OCI-LY1 (cell line): ENCODE measurements around the gene APOC4.
A peak's percentile ranks its signal among the peaks of the same experiment; 100 is the strongest.

Source experiments
- H2AFZ ChIP-seq: fragments of 200-600 bp; sonication (generic), shearing (Covaris generic); 2 replicates; pipeline ENCODE4 v1.6.0; 2014; ENCODE audit warnings: antibody characterized with exemption, mild to moderate bottlenecking, low read length
- H3F3A ChIP-seq: fragments of 200-600 bp; sonication (generic), shearing (Covaris generic); 2 replicates; pipeline ENCODE4 v1.6.0; 2014; ENCODE audit warnings: mild to moderate bottlenecking, antibody characterized with exemption, low read length, moderate library complexity; ENCODE audit not compliant: insufficient read depth
- H3K27ac ChIP-seq: fragments of 200-600 bp; sonication (generic); 2 replicates; pipeline ENCODE4 v1.5.1; 2014; ENCODE audit warnings: low read length, mixed run types, mild to moderate bottlenecking, low read depth; ENCODE audit not compliant: poor library complexity, severe bottlenecking
- H3K27me3 ChIP-seq: fragments of 200-600 bp; sonication (generic); 2 replicates; pipeline ENCODE4 v1.6.0; 2014; ENCODE audit warnings: antibody characterized with exemption, mild to moderate bottlenecking, low read length, moderate library complexity; ENCODE audit not compliant: insufficient read depth
- H3K36me3 ChIP-seq: fragments of 200-600 bp; sonication (generic); 2 replicates; pipeline ENCODE4 v1.6.1; 2014; ENCODE audit warnings: mild to moderate bottlenecking, antibody characterized with exemption, low read length, moderate library complexity, mixed read lengths; ENCODE audit not compliant: insufficient read depth
- H3K4me1 ChIP-seq: fragments of 200-600 bp; sonication (generic); 2 replicates; pipeline ENCODE4 v1.5.1; 2014; ENCODE audit warnings: mild to moderate bottlenecking, low read length, moderate library complexity; ENCODE audit not compliant: insufficient read depth, severe bottlenecking
- H3K4me2 ChIP-seq: fragments of 200-600 bp; sonication (generic), shearing (Covaris generic); 2 replicates; pipeline ENCODE4 v1.6.1; 2014; ENCODE audit warnings: low read length
- H3K4me3 ChIP-seq: fragments of 200-600 bp; sonication (generic); 2 replicates; pipeline ENCODE4 v1.5.1; 2014; ENCODE audit warnings: low read length, low read depth, mild to moderate bottlenecking, mixed read lengths; ENCODE audit not compliant: poor library complexity, severe bottlenecking
- H3K79me2 ChIP-seq: fragments of 200-600 bp; shearing (Covaris generic); 2 replicates; pipeline ENCODE4 v1.6.1; 2016; ENCODE audit warnings: mixed run types, low read length, mixed read lengths; ENCODE audit not compliant: insufficient read depth
- H3K9ac ChIP-seq: fragments of 200-600 bp; sonication (generic), shearing (Covaris generic); 2 replicates; pipeline ENCODE4 v1.6.1; 2014; ENCODE audit warnings: mild to moderate bottlenecking, low read length, mixed read lengths
- H3K9me2 ChIP-seq: fragments of 200-600 bp; sonication (generic), shearing (Covaris generic); 2 replicates; pipeline ENCODE4 v1.6.1; 2014; ENCODE audit warnings: low read depth, mild to moderate bottlenecking, low read length, mixed read lengths
- H3K9me3 ChIP-seq: fragments of 200-600 bp; shearing (Covaris generic); 2 replicates; pipeline ENCODE4 v1.6.1; 2014; ENCODE audit warnings: low read length, mixed read lengths
- H4K20me1 ChIP-seq: fragments of 200-600 bp; sonication (generic), shearing (Covaris generic); 2 replicates; pipeline ENCODE4 v1.6.0; 2016; ENCODE audit warnings: mild to moderate bottlenecking, low read length; ENCODE audit not compliant: insufficient read depth
- EZH2 ChIP-seq: fragments of 200-600 bp; sonication (generic), shearing (Covaris generic); IDR thresholded peaks from 2 replicates; pipeline ENCODE4 v1.8.0; 2017; ENCODE audit warnings: borderline replicate concordance, mixed run types, mild to moderate bottlenecking, antibody characterized with exemption, low read length, moderate library complexity, mixed read lengths
- TF ChIP-seq, protein P1 (sequence below): fragments of 200-600 bp; sonication (generic), shearing (Covaris generic); IDR thresholded peaks from 2 replicates; pipeline ENCODE4 v1.5.1; 2017; ENCODE audit warnings: mild to moderate bottlenecking, antibody characterized with exemption, low read length, moderate library complexity, mixed read lengths

Gene APOC4

DNA sequence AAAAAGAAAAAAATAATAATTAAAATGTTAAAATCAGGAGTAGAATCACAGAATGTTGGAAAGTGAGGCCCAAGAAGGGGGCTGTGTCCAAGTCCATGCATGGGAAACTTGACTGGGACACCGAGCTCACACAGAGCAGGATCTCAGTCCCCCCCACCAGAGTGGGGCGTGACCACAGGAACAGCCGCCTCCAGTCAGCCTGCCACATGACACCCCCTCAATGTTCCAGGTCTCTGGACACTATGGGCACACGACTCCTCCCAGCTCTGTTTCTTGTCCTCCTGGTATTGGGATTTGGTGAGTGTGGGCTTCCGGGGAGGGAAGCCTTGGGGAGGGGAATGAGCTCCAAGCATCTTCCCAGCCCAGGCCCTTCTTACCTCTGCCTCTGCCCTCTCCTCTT, 6.2 kb downstream of the APOC4 start:
- no peak overlapping the region for H3K4me2 ChIP-seq
- H3K9ac ChIP-seq: no peak overlapping the region
- no peaks in the 10 kb centered on the region for H3K9me3 ChIP-seq
- H4K20me1 ChIP-seq: no peaks in the 10 kb centered on the region
- H3K4me1 ChIP-seq: peaks cover 59% of the 10 kb centered on the region
- H3K27ac ChIP-seq: peak overlapping the region; percentile 2
- H3F3A ChIP-seq: peaks cover 4% of the 10 kb centered on the region; the same call in 1 of the 2 replicates
- H2AFZ ChIP-seq: no peak overlapping the region
- TF ChIP-seq, protein P1, sequence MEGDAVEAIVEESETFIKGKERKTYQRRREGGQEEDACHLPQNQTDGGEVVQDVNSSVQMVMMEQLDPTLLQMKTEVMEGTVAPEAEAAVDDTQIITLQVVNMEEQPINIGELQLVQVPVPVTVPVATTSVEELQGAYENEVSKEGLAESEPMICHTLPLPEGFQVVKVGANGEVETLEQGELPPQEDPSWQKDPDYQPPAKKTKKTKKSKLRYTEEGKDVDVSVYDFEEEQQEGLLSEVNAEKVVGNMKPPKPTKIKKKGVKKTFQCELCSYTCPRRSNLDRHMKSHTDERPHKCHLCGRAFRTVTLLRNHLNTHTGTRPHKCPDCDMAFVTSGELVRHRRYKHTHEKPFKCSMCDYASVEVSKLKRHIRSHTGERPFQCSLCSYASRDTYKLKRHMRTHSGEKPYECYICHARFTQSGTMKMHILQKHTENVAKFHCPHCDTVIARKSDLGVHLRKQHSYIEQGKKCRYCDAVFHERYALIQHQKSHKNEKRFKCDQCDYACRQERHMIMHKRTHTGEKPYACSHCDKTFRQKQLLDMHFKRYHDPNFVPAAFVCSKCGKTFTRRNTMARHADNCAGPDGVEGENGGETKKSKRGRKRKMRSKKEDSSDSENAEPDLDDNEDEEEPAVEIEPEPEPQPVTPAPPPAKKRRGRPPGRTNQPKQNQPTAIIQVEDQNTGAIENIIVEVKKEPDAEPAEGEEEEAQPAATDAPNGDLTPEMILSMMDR: no peak
- TF ChIP-seq EZH2: no peak
- H3K27me3 ChIP-seq: no peaks in the 10 kb centered on the region
- no peaks in the 10 kb centered on the region for H3K79me2 ChIP-seq
- H3K36me3 ChIP-seq: no peaks in the 10 kb centered on the region
- H3K4me3 ChIP-seq: no peak overlapping the region
- H3K9me2 ChIP-seq: no peaks in the 10 kb centered on the region

DNA sequence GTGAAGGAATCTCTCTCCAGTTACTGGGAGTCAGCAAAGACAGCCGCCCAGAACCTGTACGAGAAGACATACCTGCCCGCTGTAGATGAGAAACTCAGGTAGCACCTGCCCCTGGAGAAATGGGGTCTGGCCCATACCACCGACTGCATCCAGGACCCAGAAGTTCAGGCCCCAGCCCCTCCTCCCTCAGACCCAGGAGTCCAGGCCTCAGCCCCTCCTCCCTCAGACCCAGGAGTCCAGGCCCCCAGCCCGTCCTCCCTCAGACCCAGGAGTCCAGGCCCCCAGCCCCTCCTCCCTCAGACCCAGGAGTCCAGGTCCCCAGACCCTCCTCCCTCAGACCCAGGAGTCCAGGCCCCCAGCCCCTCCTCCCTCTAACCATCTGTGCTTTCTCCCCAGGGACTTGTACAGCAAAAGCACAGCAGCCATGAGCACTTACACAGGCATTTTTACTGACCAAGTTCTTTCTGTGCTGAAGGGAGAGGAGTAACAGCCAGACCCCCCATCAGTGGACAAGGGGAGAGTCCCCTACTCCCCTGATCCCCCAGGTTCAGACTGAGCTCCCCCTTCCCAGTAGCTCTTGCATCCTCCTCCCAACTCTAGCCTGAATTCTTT, 6.8 kb downstream of the APOC4 start:
- Histone ChIP-seq H3K9ac (peak overlapping the region; percentile 20; the same call in 1 of the 2 replicates), H3K79me2 (no peaks in the 10 kb centered on the region), H3K4me2 (peak overlapping the region; percentile 13; the same call in 1 of the 2 replicates), H4K20me1 (no peaks in the 10 kb centered on the region), H3K9me2 (no peaks in the 10 kb centered on the region), H2AFZ (no peak overlapping the region), H3F3A (peaks cover 4% of the 10 kb centered on the region; the same call in 1 of the 2 replicates), H3K9me3 (no peaks in the 10 kb centered on the region), H3K36me3 (no peaks in the 10 kb centered on the region), H3K4me3 (no peak overlapping the region), H3K27me3 (no peaks in the 10 kb centered on the region), H3K4me1 (peaks cover 53% of the 10 kb centered on the region), H3K27ac (peak overlapping the region; percentile 70)
- no peak for TF ChIP-seq EZH2
- TF ChIP-seq, protein P1: no peak

DNA sequence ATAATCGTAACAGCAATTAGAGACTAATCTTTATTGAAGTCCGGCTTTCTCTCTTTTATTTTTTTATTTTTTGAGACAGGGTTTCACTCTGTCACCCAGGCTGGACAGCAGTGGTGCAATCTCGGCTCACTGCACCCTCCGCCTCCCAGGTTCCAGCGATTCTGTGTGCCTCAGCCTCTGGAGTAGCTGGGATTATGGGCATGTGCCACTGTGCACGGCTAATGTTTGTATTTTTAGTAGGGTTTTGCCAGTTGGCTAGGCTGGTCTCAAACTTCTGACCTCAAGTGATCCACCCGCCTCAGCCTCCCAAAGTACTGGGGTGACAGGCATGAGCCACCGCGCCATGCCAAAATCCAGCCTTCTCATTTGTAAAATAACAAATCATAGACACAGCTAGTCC, 7.5 kb downstream of the APOC4 start:
- TF ChIP-seq, protein P1: no peak
- Histone ChIP-seq H2AFZ (no peak overlapping the region), H3K9me3 (no peaks in the 10 kb centered on the region), H3K4me2 (no peak overlapping the region), H3K79me2 (no peaks in the 10 kb centered on the region), H3K27ac (peak overlapping the region; percentile 70), H3K4me1 (peaks cover 51% of the 10 kb centered on the region), H3K9ac (peak overlapping the region; percentile 20; the same call in 1 of the 2 replicates), H3K9me2 (no peaks in the 10 kb centered on the region), H3K4me3 (no peak overlapping the region), H3K27me3 (no peaks in the 10 kb centered on the region), H3F3A (peaks cover 4% of the 10 kb centered on the region; the same call in 1 of the 2 replicates), H3K36me3 (no peaks in the 10 kb centered on the region), H4K20me1 (no peaks in the 10 kb centered on the region)
